Left lung (tissue), 10 donors: Measurements from ENCODE around the gene KREMEN2. TPM values are rescaled to one million over a fixed set of nuclear protein-coding genes. Genes with fewer than 3 reads are reported as not detected.

ENCODE experiments used
- ATAC-seq: fragments of 200-7000 bp; cut with Tn5 transposase; one replicate; pipeline ENCODE4 v1.9.1; 2020; ENCODE audit warnings: moderate library complexity
- DNase-seq, 4 donors: peaks; one replicate each; pipeline ENCODE4 v3.0.0-alpha.2; 2013 to 2020
- H3K27ac ChIP-seq, 2 donors: fragments of 200-600 bp; sonication (generic) in 1 of 2; one replicate each; pipeline versions ENCODE4 v1.5.0 to v1.8.0; 2020 to 2021
- H3K27me3 ChIP-seq, 2 donors: fragments of 200-600 bp; sonication (generic) in 1 of 2; one replicate each; pipeline versions ENCODE4 v1.5.0 to v1.8.0; 2020 to 2021
- H3K36me3 ChIP-seq, 2 donors: fragments of 200-600 bp; sonication (generic) in 1 of 2; one replicate each; pipeline versions ENCODE4 v1.5.0 to v1.8.0; 2020 to 2021
- H3K4me1 ChIP-seq, 2 donors: fragments of 200-600 bp; one replicate each; pipeline ENCODE4 v1.8.0; 2021
- H3K4me3 ChIP-seq, 2 donors: fragments of 200-600 bp; sonication (generic) in 1 of 2; one replicate each; pipeline versions ENCODE4 v1.5.0 to v1.8.0; 2020 to 2021; ENCODE audit warnings: mild to moderate bottlenecking in 1 of 2
- H3K9me3 ChIP-seq, 2 donors: fragments of 200-600 bp; sonication (generic) in 1 of 2; one replicate each; pipeline versions ENCODE4 v1.5.0 to v1.8.0; 2020 to 2021
- intact Hi-C, 2 donors: fragments of 100-400 bp; cut with DNase I; formaldehyde crosslinking; loops; one replicate each; pipeline versions ENCODE4 v1.11.2 to v1.14.2; 2022
- polyA plus RNA-seq, 6 donors: library from polyadenylated mRNA; unstranded; fragments of 120-200 nt; gene quantifications; one replicate each; pipeline ENCODE4 v1.2.1, GENCODE V29; 2013; ENCODE audit not compliant: insufficient read length in 6 of 6
- total RNA-seq, 2 donors: library from RNA; stranded (reverse); fragmentation: NEBNext Ultra II Directional; extraction: Animal tissue kit (Norgen Biotek cat#: 25700); gene quantifications; one replicate each; pipeline ENCODE4 v1.2.1, GENCODE V29; 2021
- TF ChIP-seq, protein P1 (sequence below), 2 donors: fragments of 200-600 bp; sonication (generic) in 1 of 2; IDR thresholded peaks; one replicate each; pipeline versions ENCODE4 v1.5.0 to v1.8.0; 2021; ENCODE audit warnings: antibody characterized with exemption in 2 of 2
- donor health status: DM: no; HTN: yes; CAD: no.
- donor health status: DM: no; HTN: no; CAD: no.

KREMEN2 gene
- total and polyA plus RNA-seq, 8 donors: 0.17 to 0.36 (median 0.20) TPM; not detected in 3

- no peak overlapping the region for H3K4me3 ChIP-seq
- no peaks in the 10 kb centered on the region for H3K9me3 ChIP-seq
- H3K27ac ChIP-seq: no peak overlapping the region
- intact Hi-C loops: no loop called here
- TF ChIP-seq, protein P1, sequence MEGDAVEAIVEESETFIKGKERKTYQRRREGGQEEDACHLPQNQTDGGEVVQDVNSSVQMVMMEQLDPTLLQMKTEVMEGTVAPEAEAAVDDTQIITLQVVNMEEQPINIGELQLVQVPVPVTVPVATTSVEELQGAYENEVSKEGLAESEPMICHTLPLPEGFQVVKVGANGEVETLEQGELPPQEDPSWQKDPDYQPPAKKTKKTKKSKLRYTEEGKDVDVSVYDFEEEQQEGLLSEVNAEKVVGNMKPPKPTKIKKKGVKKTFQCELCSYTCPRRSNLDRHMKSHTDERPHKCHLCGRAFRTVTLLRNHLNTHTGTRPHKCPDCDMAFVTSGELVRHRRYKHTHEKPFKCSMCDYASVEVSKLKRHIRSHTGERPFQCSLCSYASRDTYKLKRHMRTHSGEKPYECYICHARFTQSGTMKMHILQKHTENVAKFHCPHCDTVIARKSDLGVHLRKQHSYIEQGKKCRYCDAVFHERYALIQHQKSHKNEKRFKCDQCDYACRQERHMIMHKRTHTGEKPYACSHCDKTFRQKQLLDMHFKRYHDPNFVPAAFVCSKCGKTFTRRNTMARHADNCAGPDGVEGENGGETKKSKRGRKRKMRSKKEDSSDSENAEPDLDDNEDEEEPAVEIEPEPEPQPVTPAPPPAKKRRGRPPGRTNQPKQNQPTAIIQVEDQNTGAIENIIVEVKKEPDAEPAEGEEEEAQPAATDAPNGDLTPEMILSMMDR (IDR thresholded peaks at IDR 0.05): no peak
- DNase-seq (no peak), ATAC-seq (no peak)
- H3K27me3 ChIP-seq: peaks cover 17 to 86% of the 10 kb centered on the region in 2 donors
- H3K4me1 ChIP-seq: peaks cover 3 to 29% of the 10 kb centered on the region in 2 donors
- no peaks in the 10 kb centered on the region for H3K36me3 ChIP-seq
Observed at GRCh38 chr16:3013998-3014690, 50.1 kb downstream of the KREMEN2 start.

- Histone ChIP-seq H3K36me3 (no peaks in the 10 kb centered on the region), H3K27ac (no peak overlapping the region), H3K9me3 (no peaks in the 10 kb centered on the region), H3K27me3 (peaks cover 17 to 77% of the 10 kb centered on the region in 2 donors), H3K4me3 (no peak overlapping the region), H3K4me1 (peaks cover 6 to 28% of the 10 kb centered on the region in 2 donors)
- TF ChIP-seq, protein P1 (IDR thresholded peaks at IDR 0.05): no peak
- intact Hi-C loops: no loop called here
- DNase-seq: no peak
- ATAC-seq: no peak
Observed at GRCh38 chr16:3014971-3015370, 50.9 kb downstream of the KREMEN2 start.

- ATAC-seq (no peak), DNase-seq (no peak)
- Histone ChIP-seq H3K4me3 (no peak overlapping the region), H3K9me3 (no peaks in the 10 kb centered on the region), H3K36me3 (no peaks in the 10 kb centered on the region), H3K4me1 (peaks cover 6 to 26% of the 10 kb centered on the region in 2 donors), H3K27me3 (peaks cover 17 to 70% of the 10 kb centered on the region in 2 donors), H3K27ac (no peak overlapping the region)
- TF ChIP-seq, protein P1 (IDR thresholded peaks at IDR 0.05): no peak
- intact Hi-C loops: no loop called here
Observed at GRCh38 chr16:3015865-3016521, 51.9 kb downstream of the KREMEN2 start.

- ATAC-seq (no peak), DNase-seq (no peak)
- no peak overlapping the region for H3K27ac ChIP-seq
- TF ChIP-seq, protein P1 (IDR thresholded peaks at IDR 0.05): no peak
- H3K27me3 ChIP-seq: peaks cover 10 to 56% of the 10 kb centered on the region in 2 donors
- H3K9me3 ChIP-seq: no peaks in the 10 kb centered on the region
- peaks cover 0 to 5% of the 10 kb centered on the region in 2 donors for H3K36me3 ChIP-seq
- H3K4me1 ChIP-seq: peaks cover 17 to 37% of the 10 kb centered on the region in 2 donors
- no peak overlapping the region for H3K4me3 ChIP-seq
- intact Hi-C loops: no loop called here
Observed at GRCh38 chr16:3017344-3017743, 53.3 kb downstream of the KREMEN2 start.

Other genes with a start within 250 kb of the KREMEN2 start
- gene PRSS27, start 244.1 kb upstream of the KREMEN2 start, total RNA-seq: under 1 TPM; 0.45 to 0.70 TPM
- 1 to 10 TPM; 1.9 to 3.3 (median 2.5) TPM for gene PRSS27, start 244.1 kb upstream of the KREMEN2 start, polyA plus RNA-seq
- gene SRRM2, start 211.6 kb upstream of the KREMEN2 start, total RNA-seq: 100 to 1,000 TPM; 536 to 562 TPM
- gene SRRM2, start 211.6 kb upstream of the KREMEN2 start, polyA plus RNA-seq: 100 to 1,000 TPM; 574 to 710 (median 657) TPM
- 100 to 1,000 TPM; 200 to 205 TPM for gene ELOB, start 187.0 kb upstream of the KREMEN2 start, total RNA-seq
- 100 to 1,000 TPM; 133 to 224 (median 180) TPM for gene ELOB, start 187.0 kb upstream of the KREMEN2 start, polyA plus RNA-seq
- not detected for gene PRSS33, start 176.7 kb upstream of the KREMEN2 start, total RNA-seq
- under 1 TPM; 0.13 to 0.75 (median 0.25) TPM for gene PRSS33, start 176.7 kb upstream of the KREMEN2 start, polyA plus RNA-seq
- gene PRSS41, start 165.8 kb upstream of the KREMEN2 start, total RNA-seq: not detected
- gene PRSS41, start 165.8 kb upstream of the KREMEN2 start, polyA plus RNA-seq: not detected
- 1 to 10 TPM in 1 of 2 donors, under 1 TPM in 1; 0.90 to 2.5 TPM for gene PRSS21, start 147.0 kb upstream of the KREMEN2 start, total RNA-seq
- under 1 TPM in 4 of 6 donors, not detected in 2; 0.25 to 0.38 (median 0.28) TPM for gene PRSS21, start 147.0 kb upstream of the KREMEN2 start, polyA plus RNA-seq
- gene ZG16B, start 134.0 kb upstream of the KREMEN2 start, total RNA-seq: 1 to 10 TPM in 1 of 2 donors, under 1 TPM in 1; 0.61 to 1.4 TPM
- gene ZG16B, start 134.0 kb upstream of the KREMEN2 start, polyA plus RNA-seq: 1 to 10 TPM in 1 of 6 donors, under 1 TPM in 5; 0.27 to 1.2 (median 0.55) TPM
- 10 to 100 TPM; 15.7 to 16.7 TPM for gene PRSS22, start 106.1 kb upstream of the KREMEN2 start, total RNA-seq
- gene PRSS22, start 106.1 kb upstream of the KREMEN2 start, polyA plus RNA-seq: 10 to 100 TPM; 11.9 to 17.3 (median 14.8) TPM
- 10 to 100 TPM; 22.1 to 22.4 TPM for gene FLYWCH2, start 81.1 kb upstream of the KREMEN2 start, total RNA-seq
- 10 to 100 TPM; 15.6 to 24.5 (median 19.2) TPM for gene FLYWCH2, start 81.1 kb upstream of the KREMEN2 start, polyA plus RNA-seq
- gene FLYWCH1, start 52.3 kb upstream of the KREMEN2 start, total RNA-seq: 10 to 100 TPM; 29.3 to 29.4 TPM
- gene FLYWCH1, start 52.3 kb upstream of the KREMEN2 start, polyA plus RNA-seq: 10 to 100 TPM; 17.2 to 42.9 (median 23.0) TPM
- 10 to 100 TPM; 17.2 to 20.1 TPM for gene PAQR4, start 5.1 kb downstream of the KREMEN2 start, total RNA-seq
- gene PAQR4, start 5.1 kb downstream of the KREMEN2 start, polyA plus RNA-seq: 10 to 100 TPM in 5 of 6 donors, 1 to 10 TPM in 1; 9.5 to 16.1 (median 13.8) TPM
- 10 to 100 TPM; 13.9 to 14.3 TPM for gene PKMYT1, start 16.2 kb downstream of the KREMEN2 start, total RNA-seq
- gene PKMYT1, start 16.2 kb downstream of the KREMEN2 start, polyA plus RNA-seq: 10 to 100 TPM; 15.9 to 21.8 (median 18.6) TPM
- 1 to 10 TPM in 1 of 2 donors, under 1 TPM in 1; 0.85 to 2.2 TPM for gene CLDN9, start 48.6 kb downstream of the KREMEN2 start, total RNA-seq
- gene CLDN9, start 48.6 kb downstream of the KREMEN2 start, polyA plus RNA-seq: 1 to 10 TPM; 5.0 to 6.5 (median 6.0) TPM
- 1 to 10 TPM in 1 of 2 donors, not detected in 1; 2.3 TPM for gene CLDN6, start 53.9 kb downstream of the KREMEN2 start, total RNA-seq
- gene CLDN6, start 53.9 kb downstream of the KREMEN2 start, polyA plus RNA-seq: 100 to 1,000 TPM in 5 of 6 donors, 10 to 100 TPM in 1; 95.0 to 140 (median 116) TPM
- 100 to 1,000 TPM; 118 to 126 TPM for gene TNFRSF12A, start 56.1 kb downstream of the KREMEN2 start, total RNA-seq
- gene TNFRSF12A, start 56.1 kb downstream of the KREMEN2 start, polyA plus RNA-seq: 1 to 10 TPM; 2.6 to 5.4 (median 4.2) TPM
- 10 to 100 TPM; 45.4 to 66.6 TPM for gene HCFC1R1, start 59.7 kb downstream of the KREMEN2 start, total RNA-seq
- 10 to 100 TPM; 25.1 to 37.6 (median 31.9) TPM for gene HCFC1R1, start 59.7 kb downstream of the KREMEN2 start, polyA plus RNA-seq
- gene THOC6, start 59.8 kb downstream of the KREMEN2 start, total RNA-seq: 10 to 100 TPM; 24.0 to 38.7 TPM
- 10 to 100 TPM; 23.9 to 34.8 (median 26.9) TPM for gene THOC6, start 59.8 kb downstream of the KREMEN2 start, polyA plus RNA-seq
- 10 to 100 TPM; 10.8 to 18.1 TPM for gene BICDL2, start 72.7 kb downstream of the KREMEN2 start, total RNA-seq
- 1 to 10 TPM; 2.5 to 5.5 (median 3.2) TPM for gene BICDL2, start 72.7 kb downstream of the KREMEN2 start, polyA plus RNA-seq
- 10 to 100 TPM in 1 of 2 donors, 1 to 10 TPM in 1; 2.4 to 91.9 TPM for gene MMP25, start 82.3 kb downstream of the KREMEN2 start, total RNA-seq
- 1 to 10 TPM; 1.8 to 3.5 (median 2.2) TPM for gene MMP25, start 82.3 kb downstream of the KREMEN2 start, polyA plus RNA-seq
- 100 to 1,000 TPM; 132 to 310 TPM for gene IL32, start 101.4 kb downstream of the KREMEN2 start, total RNA-seq
- 10 to 100 TPM; 59.4 to 86.9 (median 64.9) TPM for gene IL32, start 101.4 kb downstream of the KREMEN2 start, polyA plus RNA-seq
- gene ZSCAN10, start 135.0 kb downstream of the KREMEN2 start, total RNA-seq: not detected
- under 1 TPM in 1 of 6 donors, not detected in 5; 0.13 TPM for gene ZSCAN10, start 135.0 kb downstream of the KREMEN2 start, polyA plus RNA-seq
- gene ZNF205, start 148.3 kb downstream of the KREMEN2 start, total RNA-seq: 10 to 100 TPM in 1 of 2 donors, 1 to 10 TPM in 1; 9.7 to 11.8 TPM
- gene ZNF205, start 148.3 kb downstream of the KREMEN2 start, polyA plus RNA-seq: 10 to 100 TPM; 13.3 to 17.6 (median 17.1) TPM
- 10 to 100 TPM in 1 of 2 donors, 1 to 10 TPM in 1; 8.4 to 12.0 TPM for gene ZNF213, start 170.8 kb downstream of the KREMEN2 start, total RNA-seq
- gene ZNF213, start 170.8 kb downstream of the KREMEN2 start, polyA plus RNA-seq: 10 to 100 TPM; 11.5 to 17.8 (median 14.0) TPM
- not detected for gene OR1F1, start 223.9 kb downstream of the KREMEN2 start, total RNA-seq
- gene OR1F1, start 223.9 kb downstream of the KREMEN2 start, polyA plus RNA-seq: not detected